HG02970 (cell line): ENCODE measurements around the gene PCDH1.

ENCODE experiments used
- ATAC-seq: cut with Tn5 transposase; IDR thresholded peaks from one replicate; pipeline ENCODE4 v1.9.1; 2021; ENCODE audit warnings: mild to moderate bottlenecking, moderate library complexity, moderate number of reproducible peaks; ENCODE audit not compliant: unreplicated experiment, low FRiP score

PCDH1 gene

GRCh38 chr5:141857226-141857625 is 21.0 kb downstream of the PCDH1 start:
- no peak for ATAC-seq

GRCh38 chr5:141856037-141856790 is 22.0 kb downstream of the PCDH1 start:
- ATAC-seq: no peak

- ATAC-seq: no peak
Measured at GRCh38 chr5:141855265-141856036, 22.8 kb downstream of the PCDH1 start.

- ATAC-seq: no peak
Measured at GRCh38 chr5:141853895-141854626, 24.1 kb downstream of the PCDH1 start.

- ATAC-seq: no peak
Measured at GRCh38 chr5:141852448-141852847, 25.8 kb downstream of the PCDH1 start.

- ATAC-seq: no peak
Measured at GRCh38 chr5:141851195-141851874, 26.9 kb downstream of the PCDH1 start.

- no peak for ATAC-seq
Measured at GRCh38 chr5:141850786-141851185, 27.4 kb downstream of the PCDH1 start.

- no peak for ATAC-seq
Measured at GRCh38 chr5:141850244-141850768, 27.9 kb downstream of the PCDH1 start.

GRCh38 chr5:141849415-141850243 is 28.6 kb downstream of the PCDH1 start:
- ATAC-seq: no peak

- no peak for ATAC-seq
Measured at GRCh38 chr5:141848744-141849414, 29.3 kb downstream of the PCDH1 start.

GRCh38 chr5:141846031-141846430 is 32.2 kb downstream of the PCDH1 start:
- no peak for ATAC-seq

- no peak for ATAC-seq
Measured at GRCh38 chr5:141845371-141845851, 32.8 kb downstream of the PCDH1 start.

- ATAC-seq: no peak
Measured at GRCh38 chr5:141844414-141845097, 33.7 kb downstream of the PCDH1 start.

GRCh38 chr5:141843156-141843927 is 34.9 kb downstream of the PCDH1 start:
- no peak for ATAC-seq

GRCh38 chr5:141841378-141842180 is 36.6 kb downstream of the PCDH1 start:
- no peak for ATAC-seq

- ATAC-seq: no peak
Measured at GRCh38 chr5:141840826-141841360, 37.3 kb downstream of the PCDH1 start.
